OCI-LY1 (cell line): ENCODE measurements around the gene HDAC7.

Source experiments
- EZH2 ChIP-seq: fragments of 200-600 bp; sonication (generic), shearing (Covaris generic); IDR thresholded peaks from 2 replicates; pipeline ENCODE4 v1.8.0; 2017; ENCODE audit warnings: borderline replicate concordance, mixed run types, mild to moderate bottlenecking, antibody characterized with exemption, low read length, moderate library complexity, mixed read lengths
- TF ChIP-seq, protein P1 (sequence below): fragments of 200-600 bp; sonication (generic), shearing (Covaris generic); IDR thresholded peaks from 2 replicates; pipeline ENCODE4 v1.5.1; 2017; ENCODE audit warnings: mild to moderate bottlenecking, antibody characterized with exemption, low read length, moderate library complexity, mixed read lengths

DNA sequence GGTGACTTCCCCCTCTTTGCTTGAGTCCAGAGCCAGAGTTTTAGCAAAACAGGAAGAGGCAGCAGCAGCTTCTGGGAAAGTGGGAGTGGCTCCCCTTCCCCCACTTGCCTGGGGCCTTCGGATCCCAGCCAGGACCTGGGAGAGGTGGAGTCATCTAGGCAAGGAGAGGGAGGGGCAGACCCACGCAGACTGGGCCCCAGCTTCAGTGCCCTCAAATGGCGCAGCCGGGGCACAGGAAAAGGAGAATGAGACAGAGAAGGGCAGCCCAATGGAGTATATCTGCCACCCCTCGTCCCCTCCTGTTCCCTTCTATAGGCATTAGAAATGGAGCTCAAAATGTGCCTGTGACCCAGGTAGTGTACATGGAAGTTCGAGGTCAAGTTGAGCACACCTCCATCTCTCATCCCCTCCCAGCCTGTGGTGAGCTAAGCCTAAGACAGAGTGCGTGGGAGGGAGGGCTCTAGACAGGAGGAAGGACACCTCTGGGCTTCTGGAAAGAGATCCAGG is 9.3 kb upstream of the HDAC7 start:
- TF ChIP-seq, protein P1, sequence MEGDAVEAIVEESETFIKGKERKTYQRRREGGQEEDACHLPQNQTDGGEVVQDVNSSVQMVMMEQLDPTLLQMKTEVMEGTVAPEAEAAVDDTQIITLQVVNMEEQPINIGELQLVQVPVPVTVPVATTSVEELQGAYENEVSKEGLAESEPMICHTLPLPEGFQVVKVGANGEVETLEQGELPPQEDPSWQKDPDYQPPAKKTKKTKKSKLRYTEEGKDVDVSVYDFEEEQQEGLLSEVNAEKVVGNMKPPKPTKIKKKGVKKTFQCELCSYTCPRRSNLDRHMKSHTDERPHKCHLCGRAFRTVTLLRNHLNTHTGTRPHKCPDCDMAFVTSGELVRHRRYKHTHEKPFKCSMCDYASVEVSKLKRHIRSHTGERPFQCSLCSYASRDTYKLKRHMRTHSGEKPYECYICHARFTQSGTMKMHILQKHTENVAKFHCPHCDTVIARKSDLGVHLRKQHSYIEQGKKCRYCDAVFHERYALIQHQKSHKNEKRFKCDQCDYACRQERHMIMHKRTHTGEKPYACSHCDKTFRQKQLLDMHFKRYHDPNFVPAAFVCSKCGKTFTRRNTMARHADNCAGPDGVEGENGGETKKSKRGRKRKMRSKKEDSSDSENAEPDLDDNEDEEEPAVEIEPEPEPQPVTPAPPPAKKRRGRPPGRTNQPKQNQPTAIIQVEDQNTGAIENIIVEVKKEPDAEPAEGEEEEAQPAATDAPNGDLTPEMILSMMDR: no peak
- no peak for TF ChIP-seq EZH2
